RWPE2 (cell line): ENCODE data around the gene SMG7.

ENCODE experiments used
- ATAC-seq: fragments of 200-7000 bp; cut with Tn5 transposase; 3 replicates; pipeline ENCODE4 v1.9.1; 2021; ENCODE audit warnings: low read depth
- DNase-seq: peaks from one replicate; pipeline ENCODE4 v3.0.0-alpha.2; 2020; ENCODE audit warnings: low spot score
- H3K27ac ChIP-seq: fragments of 450-650 bp; 2 replicates; pipeline ENCODE4 v1.5.1; 2017; ENCODE audit warnings: mild to moderate bottlenecking; ENCODE audit not compliant: poor library complexity, severe bottlenecking
- H3K27me3 ChIP-seq: fragments of 250-450 bp; sonication (Bioruptor Pico); 2 replicates; pipeline ENCODE4 v1.5.1; 2021; ENCODE audit warnings: mild to moderate bottlenecking, moderate library complexity; ENCODE audit not compliant: insufficient read depth, poor library complexity, severe bottlenecking
- H3K36me3 ChIP-seq: fragments of 250-450 bp; sonication (Bioruptor Pico); 2 replicates; pipeline ENCODE4 v1.5.1; 2020; ENCODE audit warnings: low read depth, mild to moderate bottlenecking, moderate library complexity
- H3K4me1 ChIP-seq: fragments of 250-450 bp; sonication (Bioruptor Pico); 2 replicates; pipeline ENCODE4 v1.5.1; 2021; ENCODE audit warnings: mild to moderate bottlenecking, moderate library complexity; ENCODE audit not compliant: insufficient read depth, poor library complexity, severe bottlenecking
- H3K4me3 ChIP-seq: fragments of 250-450 bp; sonication (Bioruptor Pico); 2 replicates; pipeline ENCODE4 v1.5.1; 2021; ENCODE audit warnings: mild to moderate bottlenecking, moderate library complexity; ENCODE audit not compliant: severe bottlenecking
- H3K9me3 ChIP-seq: fragments of 250-450 bp; sonication (Bioruptor Pico); 2 replicates; pipeline ENCODE4 v1.5.1; 2021; ENCODE audit warnings: mild to moderate bottlenecking, moderate library complexity; ENCODE audit not compliant: severe bottlenecking
- TF ChIP-seq, protein P1 (sequence below): fragments of 450-650 bp; IDR thresholded peaks from one replicate; pipeline ENCODE4 v1.5.1; 2017; ENCODE audit warnings: mild to moderate bottlenecking, moderate library complexity; ENCODE audit not compliant: poor library complexity, severe bottlenecking

The SMG7 gene

DNA sequence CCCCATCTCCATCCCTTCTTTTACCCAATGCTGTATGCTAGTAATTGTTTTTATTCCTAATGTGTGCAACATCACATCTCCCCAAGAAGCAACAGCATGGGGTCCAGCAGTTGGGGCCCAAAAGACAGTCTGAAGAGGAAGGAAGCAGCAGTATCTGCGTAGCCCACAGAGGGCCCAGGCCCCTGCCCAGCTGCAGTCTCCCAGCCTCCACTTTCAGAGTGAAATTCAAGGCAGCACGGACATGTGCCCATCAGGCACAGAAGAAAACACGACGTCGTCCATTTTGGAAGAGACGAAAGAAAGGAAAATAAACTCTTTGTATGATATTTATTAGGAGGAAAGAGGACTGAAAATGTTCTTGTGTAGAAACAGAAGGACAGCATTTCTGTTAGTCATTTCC lies 80.6 kb downstream of the SMG7 start:
- H3K27me3 ChIP-seq: no peaks in the 10 kb centered on the region
- H3K27ac ChIP-seq: no peak overlapping the region
- H3K9me3 ChIP-seq: no peaks in the 10 kb centered on the region
- H3K4me1 ChIP-seq: no peaks in the 10 kb centered on the region
- no peak for ATAC-seq
- no peak overlapping the region for H3K4me3 ChIP-seq
- TF ChIP-seq, protein P1, sequence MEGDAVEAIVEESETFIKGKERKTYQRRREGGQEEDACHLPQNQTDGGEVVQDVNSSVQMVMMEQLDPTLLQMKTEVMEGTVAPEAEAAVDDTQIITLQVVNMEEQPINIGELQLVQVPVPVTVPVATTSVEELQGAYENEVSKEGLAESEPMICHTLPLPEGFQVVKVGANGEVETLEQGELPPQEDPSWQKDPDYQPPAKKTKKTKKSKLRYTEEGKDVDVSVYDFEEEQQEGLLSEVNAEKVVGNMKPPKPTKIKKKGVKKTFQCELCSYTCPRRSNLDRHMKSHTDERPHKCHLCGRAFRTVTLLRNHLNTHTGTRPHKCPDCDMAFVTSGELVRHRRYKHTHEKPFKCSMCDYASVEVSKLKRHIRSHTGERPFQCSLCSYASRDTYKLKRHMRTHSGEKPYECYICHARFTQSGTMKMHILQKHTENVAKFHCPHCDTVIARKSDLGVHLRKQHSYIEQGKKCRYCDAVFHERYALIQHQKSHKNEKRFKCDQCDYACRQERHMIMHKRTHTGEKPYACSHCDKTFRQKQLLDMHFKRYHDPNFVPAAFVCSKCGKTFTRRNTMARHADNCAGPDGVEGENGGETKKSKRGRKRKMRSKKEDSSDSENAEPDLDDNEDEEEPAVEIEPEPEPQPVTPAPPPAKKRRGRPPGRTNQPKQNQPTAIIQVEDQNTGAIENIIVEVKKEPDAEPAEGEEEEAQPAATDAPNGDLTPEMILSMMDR: no peak
- no peak for DNase-seq
- peaks cover 58% of the 10 kb centered on the region for H3K36me3 ChIP-seq

- peaks cover 53% of the 10 kb centered on the region for H3K36me3 ChIP-seq
- TF ChIP-seq, protein P1: no peak
- no peak for ATAC-seq
Observed at GRCh38 chr1:183553331-183553730, 81.0 kb downstream of the SMG7 start.

GRCh38 chr1:183553764-183554163 lies 81.5 kb downstream of the SMG7 start:
- H3K9me3 ChIP-seq: no peaks in the 10 kb centered on the region
- H3K36me3 ChIP-seq: peaks cover 49% of the 10 kb centered on the region
- H3K27ac ChIP-seq: no peak overlapping the region
- H3K27me3 ChIP-seq: no peaks in the 10 kb centered on the region
- TF ChIP-seq, protein P1: no peak
- no peaks in the 10 kb centered on the region for H3K4me1 ChIP-seq
- DNase-seq (no peak), ATAC-seq (no peak)
- H3K4me3 ChIP-seq: no peak overlapping the region

More at GRCh38 chr1:183553331-183553730, 81.0 kb downstream of the SMG7 start:
- DNase-seq: no peak
- Histone ChIP-seq H3K4me3 (no peak overlapping the region), H3K9me3 (no peaks in the 10 kb centered on the region), H3K27me3 (no peaks in the 10 kb centered on the region), H3K4me1 (no peaks in the 10 kb centered on the region), H3K27ac (no peak overlapping the region)

DNA sequence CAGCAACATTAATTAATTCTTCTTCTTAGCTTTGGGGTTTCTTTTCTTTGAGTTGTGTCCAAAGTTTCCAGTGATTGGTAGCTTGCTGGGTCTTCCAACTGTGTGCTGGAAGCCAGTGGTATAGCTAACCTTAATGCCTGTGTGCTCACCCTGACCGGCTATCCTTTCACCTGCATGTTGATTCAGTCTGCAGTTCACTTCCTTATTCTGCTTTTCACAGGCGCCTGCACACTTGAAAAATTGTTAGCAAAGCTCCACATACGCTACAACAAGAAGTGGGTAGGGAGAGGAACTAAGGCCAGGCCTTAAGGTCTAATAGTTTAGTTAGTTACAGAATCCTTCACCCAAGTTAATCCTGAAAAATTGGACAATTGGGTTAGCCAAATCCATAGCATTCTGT lies 82.3 kb downstream of the SMG7 start:
- H3K36me3 ChIP-seq: peaks cover 41% of the 10 kb centered on the region
- no peak overlapping the region for H3K4me3 ChIP-seq
- TF ChIP-seq, protein P1: no peak
- H3K27ac ChIP-seq: no peak overlapping the region
- no peaks in the 10 kb centered on the region for H3K9me3 ChIP-seq
- DNase-seq (no peak), ATAC-seq (no peak)
- no peaks in the 10 kb centered on the region for H3K4me1 ChIP-seq
- H3K27me3 ChIP-seq: no peaks in the 10 kb centered on the region

DNA sequence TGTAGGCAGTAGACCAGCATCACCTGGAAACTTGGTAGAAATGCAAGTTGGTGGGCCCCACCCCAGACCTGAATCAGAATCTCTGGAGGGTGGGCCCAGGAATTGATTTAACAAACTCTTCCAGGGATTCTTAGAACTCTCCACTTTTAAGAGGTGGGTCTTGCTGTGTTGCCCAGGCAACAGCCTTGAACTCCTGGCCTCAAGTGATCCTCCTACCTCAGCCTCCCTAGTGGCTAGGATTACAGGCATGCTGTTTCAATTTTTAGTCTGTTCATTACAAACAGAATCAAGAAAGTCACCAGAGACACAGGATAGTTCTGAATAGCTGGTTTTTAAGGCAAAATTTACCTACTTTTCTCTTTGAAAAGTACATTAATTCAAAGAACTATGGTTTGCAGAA lies 86.8 kb downstream of the SMG7 start:
- H3K9me3 ChIP-seq: no peaks in the 10 kb centered on the region
- TF ChIP-seq, protein P1: no peak
- no peak for DNase-seq
- no peak overlapping the region for H3K27ac ChIP-seq
- no peaks in the 10 kb centered on the region for H3K4me1 ChIP-seq
- H3K4me3 ChIP-seq: no peak overlapping the region
- peaks cover 2% of the 10 kb centered on the region for H3K36me3 ChIP-seq
- no peaks in the 10 kb centered on the region for H3K27me3 ChIP-seq
- ATAC-seq: no peak
